Activated CD4-positive, alpha-beta T cell treated with anti-CD3 and anti-CD28 coated beads, Interleukin-2, amount 10 ng/mL, durations not matched to agents 24 days and 14 days (primary cell): ENCODE results near the gene CYP11A1. TPM values are rescaled to one million over a fixed set of nuclear protein-coding genes. Genes with fewer than 3 reads are reported as not detected.
A peak's percentile ranks its signal among the peaks of the same experiment; 100 is the strongest.
"Not testable (repeated sequence)": the region's sequence is repeated elsewhere in the genome, so short reads cannot be mapped to it uniquely, and the experiment has no call there.

Experiments
- DNase-seq: peaks from one replicate; pipeline ENCODE4 v3.0.0; 2022
- H3K27ac Mint-ChIP-seq: one replicate; pipeline ENCODE4 v1.8.0; 2022; ENCODE audit warnings: mild to moderate bottlenecking, mixed read lengths
- H3K27me3 Mint-ChIP-seq: one replicate; pipeline ENCODE4 v1.8.0; 2022; ENCODE audit warnings: mixed read lengths
- H3K36me3 Mint-ChIP-seq: one replicate; pipeline ENCODE4 v1.8.0; 2022; ENCODE audit warnings: low read depth, mild to moderate bottlenecking, mixed read lengths
- H3K4me1 Mint-ChIP-seq: one replicate; pipeline ENCODE4 v1.8.0; 2021; ENCODE audit warnings: mixed read lengths
- H3K4me3 Mint-ChIP-seq: one replicate; pipeline ENCODE4 v1.8.0; 2022; ENCODE audit warnings: mild to moderate bottlenecking, moderate library complexity, mixed read lengths
- H3K9me3 Mint-ChIP-seq: one replicate; pipeline ENCODE4 v1.8.0; 2021; ENCODE audit warnings: mixed read lengths
- intact Hi-C: fragments of 100-400 bp; cut with micrococcal nuclease; formaldehyde crosslinking; loops from one replicate; pipeline ENCODE4 v1.15.1; 2023
- total RNA-seq: library from RNA; stranded (reverse); gene quantifications from 2 replicates; pipeline ENCODE4 v1.2.3, GENCODE V29; 2022

CYP11A1 gene
- total RNA-seq, 1 donor from 2014 or later: not detected

- intact Hi-C loops: no loop called here
- H3K4me1 Mint-ChIP-seq: peaks cover 10% of the 10 kb centered on the region
- H3K4me3 Mint-ChIP-seq: no peak overlapping the region
- no peaks in the 10 kb centered on the region for H3K36me3 Mint-ChIP-seq
- no peak overlapping the region for H3K27ac Mint-ChIP-seq
- H3K9me3 Mint-ChIP-seq: no peaks in the 10 kb centered on the region
- peaks cover 68% of the 10 kb centered on the region for H3K27me3 Mint-ChIP-seq
- no peak for DNase-seq
These were observed 1.8 kb upstream of the CYP11A1 start for GRCh38 chr15:74369084-74369745.

- Mint-ChIP-seq H3K36me3 (no peaks in the 10 kb centered on the region), H3K27ac (no peak overlapping the region), H3K27me3 (peaks cover 71% of the 10 kb centered on the region), H3K9me3 (no peaks in the 10 kb centered on the region), H3K4me1 (peaks cover 4% of the 10 kb centered on the region), H3K4me3 (no peak overlapping the region)
- no peak for DNase-seq
- intact Hi-C loops: no loop called here
These were observed 675 bp upstream of the CYP11A1 start for GRCh38 chr15:74368121-74368520.

- peak overlapping the region; percentile 69 for H3K4me3 Mint-ChIP-seq
- H3K9me3 Mint-ChIP-seq: no peaks in the 10 kb centered on the region
- no peaks in the 10 kb centered on the region for H3K36me3 Mint-ChIP-seq
- peak; percentile 63 for DNase-seq
- peaks cover 68% of the 10 kb centered on the region for H3K27me3 Mint-ChIP-seq
- H3K27ac Mint-ChIP-seq: no peak overlapping the region
- intact Hi-C loops: no loop called here
- H3K4me1 Mint-ChIP-seq: peaks cover 3% of the 10 kb centered on the region
These were observed 1.6 kb downstream of the CYP11A1 start for GRCh38 chr15:74365598-74366445.

GRCh38 chr15:74364936-74365597 lies 2.4 kb downstream of the CYP11A1 start:
- intact Hi-C loops: no loop called here
- no peaks in the 10 kb centered on the region for H3K9me3 Mint-ChIP-seq
- no peak for DNase-seq
- H3K4me1 Mint-ChIP-seq: peaks cover 3% of the 10 kb centered on the region
- peak overlapping the region; percentile 69 for H3K4me3 Mint-ChIP-seq
- H3K27ac Mint-ChIP-seq: no peak overlapping the region
- H3K27me3 Mint-ChIP-seq: peaks cover 62% of the 10 kb centered on the region
- H3K36me3 Mint-ChIP-seq: no peaks in the 10 kb centered on the region

- peaks cover 46% of the 10 kb centered on the region for H3K27me3 Mint-ChIP-seq
These were observed 5.0 kb downstream of the CYP11A1 start for GRCh38 chr15:74362482-74362881.

GRCh38 chr15:74360855-74361254 lies 6.6 kb downstream of the CYP11A1 start:
- DNase-seq, H3K4me3 Mint-ChIP-seq, H3K4me1 Mint-ChIP-seq, H3K27ac Mint-ChIP-seq, intact Hi-C loops, H3K36me3 Mint-ChIP-seq, H3K9me3 Mint-ChIP-seq: not testable (repeated sequence)
- H3K27me3 Mint-ChIP-seq: peaks cover 33% of the 10 kb centered on the region

More at GRCh38 chr15:74362482-74362881, 5.0 kb downstream of the CYP11A1 start:
- intact Hi-C loops: no loop called here
- no peaks in the 10 kb centered on the region for H3K36me3 Mint-ChIP-seq
- peaks cover 3% of the 10 kb centered on the region for H3K4me1 Mint-ChIP-seq
- H3K27ac Mint-ChIP-seq: no peak overlapping the region
- DNase-seq: no peak
- H3K9me3 Mint-ChIP-seq: no peaks in the 10 kb centered on the region
- no peak overlapping the region for H3K4me3 Mint-ChIP-seq

- intact Hi-C loops, H3K4me1 Mint-ChIP-seq, H3K36me3 Mint-ChIP-seq, H3K4me3 Mint-ChIP-seq, H3K27ac Mint-ChIP-seq, DNase-seq: not testable (repeated sequence)
- Mint-ChIP-seq H3K27me3 (peaks cover 32% of the 10 kb centered on the region), H3K9me3 (peaks cover 13% of the 10 kb centered on the region)
These were observed 8.1 kb downstream of the CYP11A1 start for GRCh38 chr15:74359376-74359775.

GRCh38 chr15:74357514-74357913 lies 9.9 kb downstream of the CYP11A1 start:
- H3K27ac Mint-ChIP-seq, H3K4me3 Mint-ChIP-seq, H3K36me3 Mint-ChIP-seq, intact Hi-C loops, DNase-seq, H3K4me1 Mint-ChIP-seq: not testable (repeated sequence)
- peaks cover 22% of the 10 kb centered on the region for H3K27me3 Mint-ChIP-seq
- peaks cover 15% of the 10 kb centered on the region for H3K9me3 Mint-ChIP-seq

GRCh38 chr15:74356050-74356449 lies 11.4 kb downstream of the CYP11A1 start:
- H3K27ac Mint-ChIP-seq, H3K4me1 Mint-ChIP-seq, DNase-seq, H3K36me3 Mint-ChIP-seq, intact Hi-C loops, H3K4me3 Mint-ChIP-seq: not testable (repeated sequence)
- peaks cover 16% of the 10 kb centered on the region for H3K27me3 Mint-ChIP-seq
- H3K9me3 Mint-ChIP-seq: peaks cover 15% of the 10 kb centered on the region

- Mint-ChIP-seq H3K27me3 (peaks cover 23% of the 10 kb centered on the region), H3K9me3 (peaks cover 15% of the 10 kb centered on the region)
- intact Hi-C loops, H3K4me1 Mint-ChIP-seq, H3K36me3 Mint-ChIP-seq, H3K27ac Mint-ChIP-seq, H3K4me3 Mint-ChIP-seq, DNase-seq: not testable (repeated sequence)
These were observed 13.5 kb downstream of the CYP11A1 start for GRCh38 chr15:74353992-74354391.

- H3K27ac Mint-ChIP-seq: no peak overlapping the region
- H3K4me3 Mint-ChIP-seq: no peak overlapping the region
- H3K9me3 Mint-ChIP-seq: peaks cover 15% of the 10 kb centered on the region
- intact Hi-C loops: no loop called here
- no peaks in the 10 kb centered on the region for H3K4me1 Mint-ChIP-seq
- H3K27me3 Mint-ChIP-seq: peaks cover 23% of the 10 kb centered on the region
- no peaks in the 10 kb centered on the region for H3K36me3 Mint-ChIP-seq
- no peak for DNase-seq
These were observed 15.0 kb downstream of the CYP11A1 start for GRCh38 chr15:74352393-74352910.

- intact Hi-C loops: no loop called here
- Mint-ChIP-seq H3K4me1 (no peaks in the 10 kb centered on the region), H3K36me3 (no peaks in the 10 kb centered on the region), H3K9me3 (peaks cover 15% of the 10 kb centered on the region), H3K27ac (no peak overlapping the region), H3K27me3 (peaks cover 23% of the 10 kb centered on the region), H3K4me3 (no peak overlapping the region)
- no peak for DNase-seq
These were observed 15.8 kb downstream of the CYP11A1 start for GRCh38 chr15:74351670-74352069.

GRCh38 chr15:74350295-74351275 lies 16.9 kb downstream of the CYP11A1 start:
- H3K27me3 Mint-ChIP-seq: peaks cover 22% of the 10 kb centered on the region
- no peaks in the 10 kb centered on the region for H3K36me3 Mint-ChIP-seq
- peaks cover 14% of the 10 kb centered on the region for H3K9me3 Mint-ChIP-seq
- H3K4me1 Mint-ChIP-seq: no peaks in the 10 kb centered on the region
- intact Hi-C loops: no loop called here
- H3K27ac Mint-ChIP-seq: no peak overlapping the region
- no peak overlapping the region for H3K4me3 Mint-ChIP-seq
- no peak for DNase-seq
